GM12864 (cell line): ENCODE measurements around the gene RFNG.

Source experiments
- DNase-seq: peaks from one replicate; pipeline ENCODE4 v3.0.0-alpha.2; 2011; ENCODE audit warnings: low read depth
- H3K4me3 ChIP-seq: 2 replicates; pipeline ENCODE4 v1.5.1; 2011; ENCODE audit warnings: mild to moderate bottlenecking, low read depth, low read length, control low read depth
- TF ChIP-seq, protein P1 (sequence below): IDR thresholded peaks from 2 replicates; pipeline ENCODE4 v1.5.1; 2011; ENCODE audit warnings: low read depth, mild to moderate bottlenecking, moderate library complexity, low read length, control low read depth, inconsistent platforms; ENCODE audit errors: missing control alignments

RFNG gene

DNA sequence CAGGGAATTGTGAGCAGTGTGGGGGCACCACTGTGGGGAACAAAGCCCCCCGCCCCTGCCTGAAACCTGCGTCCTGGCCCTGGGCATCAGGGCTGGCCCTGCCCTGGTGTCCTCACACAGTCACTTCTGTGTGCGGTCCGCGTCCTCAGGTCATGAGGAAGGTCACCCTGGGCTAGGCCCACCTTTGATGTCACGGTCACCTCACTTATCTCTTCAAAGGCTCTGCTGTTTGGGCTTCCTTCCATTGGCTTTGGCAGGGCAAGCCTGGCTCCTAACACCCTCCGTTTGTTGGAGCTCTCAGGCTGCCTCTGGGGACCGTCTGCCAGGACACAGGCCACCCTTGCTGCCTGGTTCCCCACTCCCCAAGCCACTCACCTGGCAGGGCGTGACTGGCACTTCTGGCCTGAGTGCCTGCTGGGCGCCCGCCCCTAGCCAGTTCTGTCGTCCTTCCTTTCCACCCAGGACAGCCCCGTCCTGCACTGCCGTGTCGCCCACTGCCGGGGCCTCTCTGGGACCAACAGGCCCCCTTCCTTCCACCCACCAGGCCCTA, 37.8 kb downstream of the RFNG start:
- no peak overlapping the region for H3K4me3 ChIP-seq
- TF ChIP-seq, protein P1, sequence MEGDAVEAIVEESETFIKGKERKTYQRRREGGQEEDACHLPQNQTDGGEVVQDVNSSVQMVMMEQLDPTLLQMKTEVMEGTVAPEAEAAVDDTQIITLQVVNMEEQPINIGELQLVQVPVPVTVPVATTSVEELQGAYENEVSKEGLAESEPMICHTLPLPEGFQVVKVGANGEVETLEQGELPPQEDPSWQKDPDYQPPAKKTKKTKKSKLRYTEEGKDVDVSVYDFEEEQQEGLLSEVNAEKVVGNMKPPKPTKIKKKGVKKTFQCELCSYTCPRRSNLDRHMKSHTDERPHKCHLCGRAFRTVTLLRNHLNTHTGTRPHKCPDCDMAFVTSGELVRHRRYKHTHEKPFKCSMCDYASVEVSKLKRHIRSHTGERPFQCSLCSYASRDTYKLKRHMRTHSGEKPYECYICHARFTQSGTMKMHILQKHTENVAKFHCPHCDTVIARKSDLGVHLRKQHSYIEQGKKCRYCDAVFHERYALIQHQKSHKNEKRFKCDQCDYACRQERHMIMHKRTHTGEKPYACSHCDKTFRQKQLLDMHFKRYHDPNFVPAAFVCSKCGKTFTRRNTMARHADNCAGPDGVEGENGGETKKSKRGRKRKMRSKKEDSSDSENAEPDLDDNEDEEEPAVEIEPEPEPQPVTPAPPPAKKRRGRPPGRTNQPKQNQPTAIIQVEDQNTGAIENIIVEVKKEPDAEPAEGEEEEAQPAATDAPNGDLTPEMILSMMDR: no peak
- DNase-seq: no peak

DNA sequence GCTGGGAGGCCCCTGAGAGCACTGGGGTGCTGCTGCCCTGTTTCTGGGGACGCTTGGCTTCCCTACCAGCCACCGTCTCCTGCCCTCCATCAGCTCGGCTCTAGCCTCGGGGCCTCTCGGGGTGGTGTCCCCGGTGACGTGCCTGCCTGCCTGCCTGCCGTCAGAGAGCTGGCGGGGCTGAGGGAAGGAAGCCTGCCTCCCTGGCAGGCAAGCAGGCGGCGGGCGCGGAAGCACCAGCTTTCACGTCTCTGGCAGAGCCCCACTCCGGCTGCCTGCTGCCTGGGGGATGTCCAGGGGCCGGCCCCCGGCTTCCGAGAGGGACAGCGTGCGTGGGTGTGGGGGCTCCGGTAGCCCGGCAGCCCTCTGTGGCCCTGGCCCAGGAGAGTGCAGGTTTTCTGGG, 38.3 kb downstream of the RFNG start:
- DNase-seq: no peak
- no peak overlapping the region for H3K4me3 ChIP-seq
- TF ChIP-seq, protein P1: no peak

DNA sequence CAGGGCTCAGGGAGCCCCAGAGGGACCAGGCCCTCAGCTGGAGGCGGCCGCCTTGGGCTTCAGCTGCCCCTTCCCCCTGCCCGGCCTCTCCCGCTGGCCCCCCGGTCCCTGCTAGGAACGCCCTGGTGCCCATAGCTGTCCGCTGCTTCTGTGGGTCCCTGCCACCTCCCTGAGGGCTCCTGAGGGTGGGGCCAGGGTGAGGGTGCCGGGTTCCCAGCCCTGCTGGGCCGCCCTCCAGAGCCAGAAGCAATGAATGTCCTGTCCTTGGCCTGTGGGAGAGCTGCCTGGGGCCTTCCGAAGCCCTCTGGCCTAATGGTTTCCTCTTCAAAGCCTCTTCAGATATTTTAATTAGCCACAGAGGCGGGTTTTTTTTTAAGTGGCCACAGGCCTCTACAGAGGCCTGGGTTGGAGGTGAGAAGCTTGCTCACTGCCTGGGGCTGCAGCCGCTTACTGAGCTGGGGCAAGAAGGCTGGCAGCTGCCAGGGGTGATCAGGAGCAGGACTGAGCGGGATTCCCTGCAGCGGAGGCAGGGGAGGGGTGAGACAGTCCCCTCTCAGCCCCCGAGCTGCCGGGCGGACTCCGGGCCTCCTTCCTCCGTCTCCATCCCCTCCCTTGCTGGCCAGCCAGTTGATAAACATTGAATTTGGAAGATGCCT, 38.8 kb downstream of the RFNG start:
- no peak for DNase-seq
- TF ChIP-seq, protein P1: no peak
- no peak overlapping the region for H3K4me3 ChIP-seq

DNA sequence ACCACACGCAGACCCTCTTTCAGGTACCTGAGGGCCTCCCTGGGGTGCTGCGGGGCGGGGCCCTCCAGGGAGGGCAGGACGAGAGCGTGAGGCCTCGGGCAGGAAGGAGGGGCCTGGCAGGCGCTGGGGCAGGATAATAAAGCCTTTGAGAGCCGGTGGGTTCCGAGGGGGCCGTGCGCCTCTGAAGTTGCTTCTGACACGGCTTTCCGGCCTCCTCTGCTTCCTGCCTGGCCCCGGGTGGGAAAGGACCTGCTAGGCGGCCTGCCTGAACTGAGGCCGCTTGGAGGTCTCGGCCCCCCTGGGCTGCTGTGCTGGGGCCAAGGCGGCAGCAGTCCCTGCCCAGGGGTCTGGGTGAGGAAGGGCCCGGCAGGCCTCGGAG, 39.4 kb downstream of the RFNG start:
- no peak overlapping the region for H3K4me3 ChIP-seq
- TF ChIP-seq, protein P1: no peak
- no peak for DNase-seq

DNA sequence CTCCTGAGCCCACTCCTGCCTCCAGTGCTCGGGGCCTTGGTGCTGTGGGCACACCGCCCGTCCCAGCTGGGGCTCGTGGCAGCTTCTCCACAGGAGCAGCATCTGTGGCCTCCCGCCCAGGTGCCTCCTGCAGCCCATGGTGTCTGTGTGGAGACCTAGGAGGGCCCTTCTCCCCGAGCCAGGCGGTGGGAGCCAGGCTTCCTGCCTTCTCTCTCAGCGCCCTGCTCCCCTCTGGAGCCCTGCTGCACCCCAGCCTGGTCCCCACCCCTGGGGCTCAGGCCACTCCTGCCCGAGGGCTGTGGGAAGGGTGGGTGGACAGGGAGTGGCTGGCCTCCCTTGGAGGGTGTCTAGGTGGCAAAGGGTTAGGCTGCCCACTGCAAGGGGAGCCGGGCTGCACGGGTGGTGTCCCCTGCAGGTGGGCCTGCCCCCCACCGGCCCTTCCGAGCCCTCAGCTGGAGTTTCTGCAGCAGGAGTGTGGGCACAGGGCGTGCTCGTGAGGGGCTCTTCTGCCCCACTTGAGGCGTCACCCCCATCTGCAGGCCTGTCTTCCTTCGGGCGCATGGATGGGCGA, 39.9 kb downstream of the RFNG start:
- no peak overlapping the region for H3K4me3 ChIP-seq
- TF ChIP-seq, protein P1: no peak
- DNase-seq: no peak

DNA sequence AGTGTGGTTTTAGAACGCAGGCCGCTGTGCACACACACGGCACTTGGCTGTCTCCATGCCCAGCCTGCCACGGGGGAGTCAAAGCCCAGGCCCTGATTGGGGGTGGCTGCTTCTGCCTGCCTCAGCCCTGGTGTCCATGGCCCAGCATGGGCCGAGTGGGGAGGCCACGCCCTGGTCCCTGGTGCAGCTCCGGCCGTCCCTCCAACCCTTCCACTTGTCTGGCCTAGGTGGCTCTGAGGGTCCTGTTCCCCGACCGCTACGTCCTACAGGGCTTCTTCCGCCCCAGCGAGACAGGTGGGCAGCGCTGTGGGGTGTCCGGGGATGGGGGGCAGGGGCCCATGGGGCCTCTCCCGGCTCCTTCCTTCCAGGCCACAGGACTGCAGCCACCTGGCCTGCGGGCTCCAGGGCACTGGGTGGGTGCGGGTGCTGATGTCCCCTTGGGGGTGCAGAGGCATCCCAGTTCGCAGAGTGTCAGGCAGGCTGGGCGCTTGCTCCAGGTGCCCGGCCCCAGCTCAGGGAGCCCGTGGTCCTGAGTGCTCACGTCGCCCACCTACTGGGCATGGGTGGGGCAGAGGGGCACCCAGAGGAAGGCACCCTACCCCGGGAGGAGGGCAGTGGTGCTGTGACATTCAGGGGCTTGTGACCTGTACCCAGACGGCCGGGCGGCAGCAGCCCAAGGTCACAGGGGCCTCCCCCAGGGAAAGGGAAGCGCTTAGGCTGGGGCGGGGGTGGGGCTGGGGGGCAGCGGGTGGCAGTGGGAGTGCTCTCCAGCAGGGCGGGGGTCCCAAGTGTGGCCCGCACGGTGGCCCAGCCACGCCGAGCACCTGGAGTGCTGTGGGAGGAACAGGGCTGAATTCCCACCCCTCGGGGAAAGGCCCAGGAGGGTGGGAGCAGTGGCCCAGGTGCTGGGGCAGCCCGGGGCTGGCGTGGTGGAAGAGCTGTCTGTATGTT, 40.8 kb downstream of the RFNG start:
- no peak for DNase-seq
- TF ChIP-seq, protein P1: no peak
- H3K4me3 ChIP-seq: no peak overlapping the region
